Measurements from ENCODE around the gene ISCA2. TPM values are rescaled to one million over a fixed set of nuclear protein-coding genes. Genes with fewer than 3 reads are reported as not detected.

The ISCA2 gene
- total RNA-seq, 2 experiments from 2014 or later: 31.2 to 34.5 TPM

DNA sequence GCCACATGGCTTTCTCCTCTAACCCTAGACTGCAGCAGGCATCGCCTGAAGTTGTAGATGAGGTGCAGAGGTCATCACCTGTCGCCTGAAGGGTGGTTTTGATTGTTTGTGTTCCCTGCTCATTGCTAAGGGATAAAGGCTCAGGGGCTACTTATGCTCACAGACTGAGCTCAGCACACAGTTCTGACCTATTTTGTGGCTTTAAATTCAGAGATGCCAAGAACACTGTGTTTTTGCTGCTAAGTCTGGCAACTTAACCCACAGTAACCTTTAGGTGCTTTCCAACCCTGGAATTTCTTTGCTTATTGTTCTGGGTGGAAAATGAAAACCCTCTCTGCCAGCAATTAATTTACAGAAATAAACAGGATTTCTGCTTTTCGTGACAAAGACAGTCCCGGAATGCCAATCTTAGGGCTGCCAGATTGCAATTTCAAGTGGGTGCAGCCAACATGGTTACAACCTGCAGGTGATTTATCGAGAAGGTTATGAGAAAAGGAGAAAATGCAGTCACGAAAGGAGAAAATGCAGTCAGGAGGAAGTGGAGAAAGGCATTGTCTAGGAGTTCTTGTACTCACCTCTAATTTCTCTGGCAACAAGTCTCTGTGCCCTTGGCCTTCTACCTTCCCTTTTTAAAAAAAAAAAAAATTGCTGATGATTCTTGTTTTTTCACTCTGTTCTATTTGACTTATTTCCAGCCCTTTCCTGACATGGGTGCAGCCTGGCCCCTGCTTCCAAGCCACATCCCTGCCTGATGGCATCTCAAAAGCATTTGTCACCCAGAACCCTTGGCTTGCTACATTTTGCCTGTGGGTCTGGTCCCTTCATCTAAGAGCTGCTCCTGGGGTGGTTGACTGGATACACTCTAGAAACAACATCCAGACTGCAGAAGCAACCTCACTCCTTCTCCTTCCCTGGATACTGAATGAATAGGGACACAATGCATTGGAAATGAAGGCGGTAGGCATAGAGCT, 23.7 kb upstream of the ISCA2 start:
- H3K9me3 Mint-ChIP-seq: no peaks in the 10 kb centered on the region
- peaks cover 3% of the 10 kb centered on the region for H3K4me1 Mint-ChIP-seq
- no peak overlapping the region for H3K4me3 Mint-ChIP-seq
- no peaks in the 10 kb centered on the region for H3K36me3 Mint-ChIP-seq
- DNase-seq: no peak
- H3K27ac Mint-ChIP-seq: no peak overlapping the region
- no peak for ATAC-seq (ENCODE audit: low read depth)
- POLR2A ChIA-PET: no interaction called here
- peaks cover 2% of the 10 kb centered on the region for H3K27me3 Mint-ChIP-seq

DNA sequence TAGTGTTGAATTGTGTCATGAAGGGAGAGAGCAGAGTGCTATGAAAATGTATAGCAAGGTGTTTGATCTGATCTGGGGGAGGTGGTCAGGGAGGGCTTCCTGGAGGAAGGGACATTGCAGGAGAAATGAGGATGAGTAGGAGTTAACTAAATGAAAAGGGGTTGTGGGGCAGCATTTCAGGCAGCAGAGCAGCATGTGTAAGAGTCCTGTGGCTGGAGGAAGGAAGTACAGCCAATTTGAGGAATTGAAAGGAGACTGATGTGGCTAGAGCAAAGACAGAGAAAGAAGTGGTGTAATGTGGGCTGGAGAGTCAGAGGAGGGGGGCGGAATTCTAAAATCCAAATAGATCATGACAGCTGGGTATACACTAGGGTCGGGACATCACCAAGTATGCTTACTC, 21.0 kb upstream of the ISCA2 start:
- POLR2A ChIA-PET: no interaction called here
- peaks cover 3% of the 10 kb centered on the region for H3K4me1 Mint-ChIP-seq
- H3K9me3 Mint-ChIP-seq: no peaks in the 10 kb centered on the region
- H3K4me3 Mint-ChIP-seq: no peak overlapping the region
- H3K36me3 Mint-ChIP-seq: no peaks in the 10 kb centered on the region
- no peak overlapping the region for H3K27ac Mint-ChIP-seq
- DNase-seq (no peak), ATAC-seq (ENCODE audit: low read depth) (no peak)
- H3K27me3 Mint-ChIP-seq: no peaks in the 10 kb centered on the region

DNA sequence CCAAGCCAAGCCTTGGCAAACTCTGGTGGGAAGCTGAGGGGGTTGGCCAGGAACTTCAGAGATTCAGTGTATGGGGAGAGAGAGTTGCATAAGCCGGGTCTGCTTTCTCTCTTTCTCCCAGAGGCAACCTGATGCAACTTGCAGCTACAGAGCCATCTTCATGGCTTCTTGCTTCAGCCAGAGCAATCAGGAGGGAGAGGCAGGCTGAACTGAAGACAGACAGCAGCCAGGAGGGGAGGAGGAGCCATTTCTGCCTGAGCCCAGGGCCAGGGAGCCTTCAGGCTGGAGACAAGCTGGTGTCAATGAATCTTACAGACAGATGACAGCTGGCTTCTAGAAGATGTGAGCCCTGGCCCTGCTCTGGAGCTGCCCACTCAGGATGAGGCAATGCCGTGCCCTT, 19.2 kb upstream of the ISCA2 start:
- peaks cover 3% of the 10 kb centered on the region for H3K4me1 Mint-ChIP-seq
- H3K27me3 Mint-ChIP-seq: no peaks in the 10 kb centered on the region
- ATAC-seq (ENCODE audit: low read depth) (no peak), DNase-seq (no peak)
- POLR2A ChIA-PET: no interaction called here
- H3K9me3 Mint-ChIP-seq: no peaks in the 10 kb centered on the region
- H3K27ac Mint-ChIP-seq: no peak overlapping the region
- H3K36me3 Mint-ChIP-seq: no peaks in the 10 kb centered on the region
- H3K4me3 Mint-ChIP-seq: no peak overlapping the region

DNA sequence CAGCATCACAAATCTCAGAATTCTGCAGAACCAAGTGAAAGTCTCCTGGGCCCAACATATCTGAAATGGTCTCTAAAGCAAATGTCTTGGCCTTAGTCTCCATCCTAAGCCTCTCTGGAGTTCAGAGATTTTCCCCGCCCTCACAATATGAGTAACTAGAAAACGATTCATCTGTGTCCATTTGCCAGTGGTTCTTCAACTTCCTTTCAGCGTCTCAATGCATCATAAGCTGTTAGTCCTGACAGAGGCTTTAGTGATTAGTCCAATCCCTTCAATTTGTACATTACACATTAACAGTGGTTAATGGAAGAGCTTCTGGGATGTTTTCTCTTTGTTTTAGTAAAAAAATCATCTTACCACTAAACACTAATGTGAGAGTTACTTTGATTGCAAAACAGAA, 17.9 kb upstream of the ISCA2 start:
- Mint-ChIP-seq H3K27me3 (no peaks in the 10 kb centered on the region), H3K4me3 (no peak overlapping the region), H3K27ac (no peak overlapping the region), H3K4me1 (peaks cover 3% of the 10 kb centered on the region), H3K9me3 (no peaks in the 10 kb centered on the region), H3K36me3 (no peaks in the 10 kb centered on the region)
- no peak for DNase-seq
- ATAC-seq (ENCODE audit: low read depth): no peak
- POLR2A ChIA-PET: no interaction called here

DNA sequence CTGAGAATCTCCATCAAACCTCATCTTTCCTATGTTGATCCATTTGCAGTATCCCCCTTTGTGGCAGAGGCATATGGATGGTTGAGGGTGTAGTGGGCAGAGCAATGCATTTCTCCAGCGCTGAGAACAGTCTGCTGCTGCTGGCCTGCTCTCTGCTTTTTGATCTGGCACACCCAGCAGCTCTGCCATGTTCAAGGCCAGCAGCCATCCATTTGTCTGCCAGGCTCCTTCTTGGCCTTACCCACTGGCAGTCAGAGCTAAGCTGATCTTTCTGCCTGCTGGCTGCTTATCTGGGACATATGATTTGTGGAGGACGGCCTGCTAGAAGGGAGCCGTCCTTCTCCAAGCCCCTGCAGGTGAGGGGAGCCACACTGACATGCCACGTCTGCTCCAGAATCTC, 17.5 kb upstream of the ISCA2 start:
- POLR2A ChIA-PET: no interaction called here
- Mint-ChIP-seq H3K9me3 (no peaks in the 10 kb centered on the region), H3K27me3 (no peaks in the 10 kb centered on the region), H3K4me3 (no peak overlapping the region), H3K4me1 (peaks cover 3% of the 10 kb centered on the region), H3K27ac (no peak overlapping the region), H3K36me3 (peaks cover under 1% of the 10 kb centered on the region)
- DNase-seq (no peak), ATAC-seq (ENCODE audit: low read depth) (no peak)

DNA sequence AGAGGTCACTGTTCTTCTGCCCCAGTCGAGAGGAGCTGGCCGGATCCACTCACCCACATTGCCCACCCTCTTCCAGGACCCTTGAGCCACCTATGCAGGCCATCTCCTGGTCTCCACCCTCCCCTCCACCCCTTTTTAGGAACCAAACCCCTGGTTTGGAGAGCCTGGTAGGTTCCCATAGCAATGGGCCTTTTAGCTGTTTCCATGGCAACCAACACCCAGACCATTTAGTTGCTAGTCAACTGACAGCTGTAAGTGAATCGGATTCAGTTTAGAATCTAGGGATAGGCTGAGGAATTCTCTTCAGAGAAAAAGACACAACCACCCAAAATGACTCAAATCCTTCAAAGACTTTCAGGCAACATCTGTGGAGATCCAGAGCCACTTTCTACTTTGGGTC, 17.0 kb upstream of the ISCA2 start:
- H3K36me3 Mint-ChIP-seq: peaks cover 1% of the 10 kb centered on the region
- H3K27me3 Mint-ChIP-seq: no peaks in the 10 kb centered on the region
- ATAC-seq (ENCODE audit: low read depth): no peak
- H3K27ac Mint-ChIP-seq: no peak overlapping the region
- POLR2A ChIA-PET: no interaction called here
- H3K4me1 Mint-ChIP-seq: peaks cover 3% of the 10 kb centered on the region
- H3K9me3 Mint-ChIP-seq: no peaks in the 10 kb centered on the region
- no peak overlapping the region for H3K4me3 Mint-ChIP-seq
- no peak for DNase-seq

DNA sequence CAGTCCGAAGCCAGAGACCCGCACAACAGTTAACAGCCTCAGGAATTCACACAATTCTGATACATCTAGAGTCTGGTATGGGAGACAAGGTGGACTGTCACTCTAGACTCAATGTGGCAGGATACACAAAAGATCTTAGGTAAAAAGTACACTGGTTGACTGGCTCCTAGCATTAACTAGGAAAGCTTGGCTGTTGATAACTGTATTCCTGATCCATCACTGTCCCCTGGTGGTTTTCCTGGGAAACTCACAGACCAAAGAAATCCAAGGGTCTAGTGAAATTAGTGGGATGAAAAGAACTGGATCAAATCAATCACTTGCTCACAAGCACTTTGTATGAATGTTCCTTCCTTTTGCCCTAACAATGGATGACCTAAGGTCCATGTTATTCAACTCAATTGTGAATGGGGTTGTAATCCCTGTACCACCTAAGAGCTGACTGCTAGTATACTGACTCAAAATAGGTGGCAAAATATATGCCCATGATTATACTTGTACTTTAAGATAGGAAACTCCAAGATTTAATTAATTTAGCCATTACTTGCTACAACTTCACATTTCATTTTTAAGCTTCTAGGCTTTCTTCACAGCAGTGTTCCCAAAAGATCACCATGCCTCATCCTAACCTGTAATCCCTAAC, 14.4 kb upstream of the ISCA2 start:
- Mint-ChIP-seq H3K36me3 (peaks cover 8% of the 10 kb centered on the region), H3K4me3 (no peak overlapping the region)
- POLR2A ChIA-PET: no interaction called here

DNA sequence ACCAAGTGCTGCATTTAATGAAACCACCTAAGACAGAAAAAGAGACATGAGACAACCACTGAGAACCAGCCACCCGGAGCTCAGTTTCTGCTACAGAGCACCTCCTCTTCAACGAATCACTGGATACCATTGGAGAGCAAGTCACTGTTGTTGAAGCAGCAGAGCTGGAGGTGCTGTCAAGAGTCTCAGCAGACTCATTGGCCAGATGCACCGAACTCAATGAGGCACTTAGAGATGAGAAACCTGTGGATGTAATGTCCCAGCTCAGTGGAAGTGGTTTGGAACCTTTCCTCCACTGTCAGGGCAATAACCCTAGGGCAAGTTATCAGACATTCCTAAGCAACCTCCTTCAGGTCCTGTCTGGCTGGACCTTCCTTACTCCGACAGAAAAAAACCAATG, 13.5 kb upstream of the ISCA2 start:
- DNase-seq (no peak), ATAC-seq (ENCODE audit: low read depth) (no peak)
- Mint-ChIP-seq H3K4me1 (no peaks in the 10 kb centered on the region), H3K36me3 (peaks cover 11% of the 10 kb centered on the region), H3K9me3 (no peaks in the 10 kb centered on the region), H3K4me3 (no peak overlapping the region), H3K27me3 (no peaks in the 10 kb centered on the region), H3K27ac (no peak overlapping the region)
- POLR2A ChIA-PET: no interaction called here

More for the DNA sequence above, 14.4 kb upstream of the ISCA2 start:
- Mint-ChIP-seq H3K27ac (no peak overlapping the region), H3K27me3 (no peaks in the 10 kb centered on the region), H3K4me1 (no peaks in the 10 kb centered on the region), H3K9me3 (no peaks in the 10 kb centered on the region)
- ATAC-seq (ENCODE audit: low read depth) (no peak), DNase-seq (no peak)

DNA sequence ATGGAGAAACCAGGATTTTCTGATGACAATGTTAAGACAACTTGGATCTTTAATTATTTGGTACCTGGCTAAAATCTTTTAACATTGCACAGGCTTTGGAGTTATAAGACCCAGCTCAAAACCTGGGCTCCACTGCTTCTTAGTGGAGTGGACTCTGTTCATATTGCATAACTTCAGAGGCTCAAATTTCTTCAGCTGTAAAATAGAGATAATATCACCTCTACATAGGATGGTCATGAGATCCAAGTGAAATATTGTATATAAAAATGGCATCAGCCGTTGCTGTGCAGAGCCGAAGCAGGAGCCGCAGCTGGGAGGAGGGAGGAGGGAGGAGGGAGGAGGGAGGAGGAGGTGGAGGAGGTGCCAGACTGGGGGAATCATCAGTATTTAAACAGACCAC, 11.0 kb upstream of the ISCA2 start:
- POLR2A ChIA-PET: no interaction called here
- Mint-ChIP-seq H3K4me1 (peaks cover 2% of the 10 kb centered on the region), H3K27ac (no peak overlapping the region)

DNA sequence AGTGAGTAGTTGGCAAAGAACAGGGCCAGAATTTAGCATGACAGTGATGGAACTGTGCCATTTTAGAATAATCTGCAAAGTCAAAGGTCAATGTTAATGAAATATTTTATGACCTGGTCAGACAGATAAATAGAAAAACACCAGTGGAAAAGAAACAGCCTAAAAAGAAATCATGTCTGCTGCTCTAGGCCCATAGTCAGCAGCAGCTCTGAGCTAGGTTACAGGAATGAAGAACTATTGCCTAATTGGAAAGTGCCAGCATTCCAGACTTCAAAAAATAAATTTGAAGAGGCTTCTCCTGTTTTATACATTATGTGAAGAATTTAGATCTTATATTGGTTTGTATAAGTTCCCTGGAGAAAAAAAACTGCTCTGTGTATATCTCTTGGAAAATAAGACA, 10.2 kb upstream of the ISCA2 start:
- Mint-ChIP-seq H3K4me1 (peaks cover 2% of the 10 kb centered on the region), H3K4me3 (no peak overlapping the region), H3K9me3 (no peaks in the 10 kb centered on the region), H3K36me3 (peaks cover 11% of the 10 kb centered on the region), H3K27me3 (no peaks in the 10 kb centered on the region), H3K27ac (no peak overlapping the region)
- ATAC-seq (ENCODE audit: low read depth) (no peak), DNase-seq (no peak)
- POLR2A ChIA-PET: no interaction called here

More for the DNA sequence above, 11.0 kb upstream of the ISCA2 start:
- no peak for ATAC-seq (ENCODE audit: low read depth)
- no peaks in the 10 kb centered on the region for H3K27me3 Mint-ChIP-seq
- no peak overlapping the region for H3K4me3 Mint-ChIP-seq
- H3K36me3 Mint-ChIP-seq: peaks cover 11% of the 10 kb centered on the region
- no peaks in the 10 kb centered on the region for H3K9me3 Mint-ChIP-seq
- DNase-seq: no peak

DNA sequence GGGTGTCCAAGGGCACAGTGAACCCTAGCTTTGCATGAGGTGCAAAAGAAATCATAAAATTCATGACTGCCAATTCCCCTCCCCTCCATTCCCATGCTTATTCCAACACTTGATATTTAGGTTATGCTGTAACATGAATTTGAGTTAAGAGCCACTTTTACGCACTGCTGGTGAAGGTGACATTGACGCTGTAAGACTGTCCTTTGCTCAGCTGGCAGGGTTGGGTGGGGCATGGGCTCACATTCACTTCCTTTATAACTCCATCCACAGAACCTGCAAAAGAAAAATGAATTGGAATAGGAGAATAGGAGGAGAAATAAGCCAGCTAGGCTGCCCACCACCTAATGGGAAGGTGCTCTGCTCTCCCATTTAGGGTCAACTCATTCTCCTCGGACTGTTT, 7.4 kb upstream of the ISCA2 start:
- ATAC-seq (ENCODE audit: low read depth): no peak
- Mint-ChIP-seq H3K4me3 (no peak overlapping the region), H3K9me3 (no peaks in the 10 kb centered on the region), H3K36me3 (peaks cover 10% of the 10 kb centered on the region), H3K27me3 (no peaks in the 10 kb centered on the region), H3K27ac (no peak overlapping the region), H3K4me1 (peaks cover 7% of the 10 kb centered on the region)
- POLR2A ChIA-PET: interaction anchor here (0.6 kb wide), 1 partner anchor 209 kb away, joined by 3 read pairs; no protein-coding TSS in a partner anchor
- DNase-seq: no peak

DNA sequence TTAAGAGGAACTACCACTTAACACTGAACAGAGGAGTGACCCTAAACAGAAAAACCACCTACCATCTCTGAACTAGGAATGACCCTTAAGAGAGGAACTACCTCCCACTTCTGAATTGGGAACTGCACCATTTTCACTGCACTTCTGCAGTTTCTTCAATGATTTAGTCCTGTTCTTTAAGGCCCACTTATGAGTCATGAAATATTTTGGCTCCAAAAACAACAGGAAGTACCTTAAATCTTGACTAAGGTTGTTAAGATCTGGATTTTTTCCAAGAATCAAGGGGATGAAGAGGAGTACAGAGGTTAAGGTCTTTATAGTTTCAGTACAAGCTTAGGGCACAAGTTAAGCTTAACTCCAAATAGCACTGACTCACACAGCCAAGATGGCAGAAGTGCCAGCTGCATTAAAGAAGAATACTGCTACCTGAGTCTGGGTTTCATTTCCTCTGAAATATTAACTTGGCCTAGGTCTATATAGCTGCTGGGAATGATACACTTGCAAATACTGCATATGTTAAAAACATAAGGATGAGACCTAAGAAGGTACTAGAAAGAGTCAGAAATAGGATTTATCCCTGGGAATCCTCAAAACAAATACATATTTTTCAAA, 4.7 kb upstream of the ISCA2 start:
- ATAC-seq (ENCODE audit: low read depth): no peak
- H3K27ac Mint-ChIP-seq: peak overlapping the region; percentile 38
- H3K4me3 Mint-ChIP-seq: no peak overlapping the region
- H3K27me3 Mint-ChIP-seq: no peaks in the 10 kb centered on the region
- H3K4me1 Mint-ChIP-seq: peaks cover 7% of the 10 kb centered on the region
- no peaks in the 10 kb centered on the region for H3K9me3 Mint-ChIP-seq
- no peak for DNase-seq
- H3K36me3 Mint-ChIP-seq: peaks cover 3% of the 10 kb centered on the region
- POLR2A ChIA-PET: no interaction called here

DNA sequence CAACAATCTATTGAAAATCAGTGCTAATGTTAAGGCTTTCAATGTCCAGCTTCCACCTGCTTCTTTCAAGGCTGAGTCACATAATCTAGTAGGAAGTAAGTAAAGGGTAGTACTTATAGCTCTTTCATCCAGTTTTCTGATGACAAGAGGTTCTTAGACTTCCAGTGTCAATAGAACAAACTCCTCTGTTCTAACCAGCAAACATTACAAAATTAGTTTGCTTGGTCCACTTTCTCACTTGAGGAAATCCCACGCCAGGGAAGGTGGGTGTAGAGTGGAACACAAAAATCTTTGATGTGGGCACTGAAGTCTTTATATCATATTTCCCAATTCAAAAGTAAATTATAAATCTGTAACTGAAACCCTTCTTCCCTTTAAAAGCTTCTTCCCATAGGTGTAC, 3.1 kb upstream of the ISCA2 start:
- no peak overlapping the region for H3K27ac Mint-ChIP-seq
- H3K4me3 Mint-ChIP-seq: no peak overlapping the region
- no peaks in the 10 kb centered on the region for H3K27me3 Mint-ChIP-seq
- peaks cover 20% of the 10 kb centered on the region for H3K4me1 Mint-ChIP-seq
- POLR2A ChIA-PET: no interaction called here
- ATAC-seq (ENCODE audit: low read depth) (no peak), DNase-seq (no peak)
- no peaks in the 10 kb centered on the region for H3K9me3 Mint-ChIP-seq
- no peaks in the 10 kb centered on the region for H3K36me3 Mint-ChIP-seq

All from activated naive CD8-positive, alpha-beta T cell treated with anti-CD3 and anti-CD28 coated beads, Interleukin-2, amount 10 ng/mL, durations not matched to agents 7 days and 5 days (primary cell).